Stimulated activated CD4-positive, alpha-beta T cell treated with anti-CD3 and anti-CD28 coated beads, Interleukin-1b, Interleukin-23, amount 100 ng/mL, for 1 hour (primary cell): Measurements from ENCODE around the gene CFAP61.
"Not testable (repeated sequence)": the region's sequence is repeated elsewhere in the genome, so short reads cannot be mapped to it uniquely, and the experiment has no call there.

Experiments
- DNase-seq, 2 donors: peaks; one replicate each; pipeline ENCODE4 v3.0.0-alpha.2; 2020; ENCODE audit warnings: low read depth in 2 of 2

CFAP61 gene

DNA sequence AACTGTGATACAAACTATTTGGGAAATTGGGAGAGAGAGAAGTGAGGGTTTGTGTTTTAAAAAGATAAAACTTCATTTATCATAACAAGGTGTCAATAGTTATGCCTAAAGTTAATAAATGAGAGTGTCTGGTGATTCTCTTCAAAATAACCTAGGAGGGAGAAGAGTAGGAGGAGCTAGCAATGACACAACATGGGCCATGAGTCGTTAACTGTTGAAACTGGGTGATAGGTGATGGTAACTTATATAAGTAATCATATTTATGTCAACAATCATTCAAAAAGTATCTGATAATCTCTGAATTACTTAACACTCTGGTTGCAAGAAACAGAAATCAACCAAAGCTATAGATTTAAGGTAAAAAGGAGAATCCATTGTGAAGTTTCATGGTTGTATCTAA, 268.8 kb downstream of the CFAP61 start:
- DNase-seq: no peak

DNA sequence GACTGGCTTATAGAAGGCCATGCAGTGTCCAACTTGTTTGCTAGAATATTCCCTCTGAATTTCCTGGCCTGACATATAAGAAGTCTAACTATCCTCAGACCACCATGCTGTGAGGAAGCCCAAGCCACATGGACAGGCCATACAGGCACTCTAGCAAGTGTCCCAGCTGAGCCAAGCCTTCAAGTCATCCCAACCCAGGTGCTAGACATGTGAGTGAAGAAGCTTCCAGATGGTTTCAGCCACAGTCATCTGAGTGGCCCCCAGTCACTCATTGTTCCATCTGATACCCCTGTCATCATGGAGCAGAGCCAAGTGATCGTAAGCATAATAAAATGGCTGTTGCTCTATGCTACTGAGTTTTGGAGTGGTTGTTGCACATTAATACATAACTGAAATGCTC, 269.6 kb downstream of the CFAP61 start:
- DNase-seq: no peak

DNA sequence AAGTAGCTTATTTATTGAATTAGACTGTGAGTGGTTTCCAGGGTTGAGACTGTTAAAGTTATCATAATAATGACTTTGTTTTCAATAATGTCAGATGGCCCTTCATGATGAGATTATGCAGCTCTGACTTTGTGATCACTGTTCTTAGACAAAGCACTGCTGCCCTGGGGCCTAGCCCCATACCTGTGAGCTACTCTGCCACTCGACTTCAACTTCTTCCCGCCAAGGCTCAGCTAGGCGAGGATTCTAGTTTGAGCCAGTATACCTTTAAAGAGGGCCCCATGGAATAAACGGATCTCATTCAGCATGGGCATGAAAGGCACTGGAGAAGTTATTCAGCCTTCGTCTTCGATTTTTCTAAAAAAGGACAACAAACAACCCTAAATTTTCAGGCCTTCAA, 270.6 kb downstream of the CFAP61 start:
- DNase-seq: no peak

DNA sequence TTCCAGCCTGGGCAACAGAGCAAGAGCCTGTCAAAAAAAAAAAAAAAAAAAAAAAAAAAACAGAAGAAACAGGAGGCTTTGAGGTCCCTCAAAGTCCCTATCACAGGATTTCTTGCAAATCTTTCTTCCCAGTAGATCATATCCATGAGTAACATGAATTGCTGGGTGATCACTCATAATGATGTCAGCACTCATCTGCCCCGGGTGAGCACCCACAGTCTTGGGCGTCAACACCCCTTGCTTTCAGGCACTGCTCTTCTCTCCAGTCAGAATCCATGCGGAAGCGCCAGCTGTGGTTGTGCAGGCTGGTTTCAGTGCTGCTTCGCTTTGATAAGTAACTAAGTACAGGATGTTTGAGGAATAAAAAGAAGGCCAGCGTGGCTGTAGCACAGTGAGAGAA, 275.4 kb downstream of the CFAP61 start:
- no peak for DNase-seq

DNA sequence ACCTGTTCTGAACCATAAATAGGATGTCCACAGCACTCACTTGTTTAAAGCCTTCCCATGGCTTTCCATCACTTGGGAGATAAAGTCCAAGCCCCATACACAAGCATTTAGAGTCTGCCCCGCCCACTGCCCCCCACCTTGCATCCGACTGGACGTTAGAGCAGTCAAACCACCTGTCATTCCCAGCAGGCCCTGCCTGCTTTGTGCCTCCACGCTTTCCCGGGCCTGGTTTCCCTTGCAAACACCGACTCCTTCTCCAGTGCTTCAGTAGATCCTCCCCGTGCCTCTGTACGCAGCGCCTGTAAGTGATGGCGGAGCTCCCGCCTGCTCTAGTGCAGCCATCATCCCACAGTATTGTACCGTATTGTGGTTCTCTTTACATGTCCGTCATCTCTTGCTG, 277.2 kb downstream of the CFAP61 start:
- no peak for DNase-seq

DNA sequence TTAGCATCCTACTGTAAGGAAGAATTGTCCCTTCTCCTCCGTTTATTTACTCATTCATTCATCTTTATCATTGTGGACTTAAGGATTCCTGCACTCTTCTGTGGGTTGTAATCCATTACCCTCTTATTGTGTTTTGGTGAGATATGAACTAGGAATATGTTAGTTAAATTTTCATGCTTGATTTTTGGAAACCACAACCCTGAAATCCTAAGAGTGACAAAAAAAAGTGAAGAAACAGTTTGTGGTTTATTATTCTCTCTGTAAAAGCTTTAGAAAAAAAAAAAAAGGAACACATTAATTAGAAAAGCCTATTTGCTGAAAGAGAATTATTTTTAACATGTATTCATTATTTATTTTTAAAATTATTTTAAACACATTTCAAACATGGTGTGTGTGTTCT, 278.8 kb downstream of the CFAP61 start:
- no peak for DNase-seq

DNA sequence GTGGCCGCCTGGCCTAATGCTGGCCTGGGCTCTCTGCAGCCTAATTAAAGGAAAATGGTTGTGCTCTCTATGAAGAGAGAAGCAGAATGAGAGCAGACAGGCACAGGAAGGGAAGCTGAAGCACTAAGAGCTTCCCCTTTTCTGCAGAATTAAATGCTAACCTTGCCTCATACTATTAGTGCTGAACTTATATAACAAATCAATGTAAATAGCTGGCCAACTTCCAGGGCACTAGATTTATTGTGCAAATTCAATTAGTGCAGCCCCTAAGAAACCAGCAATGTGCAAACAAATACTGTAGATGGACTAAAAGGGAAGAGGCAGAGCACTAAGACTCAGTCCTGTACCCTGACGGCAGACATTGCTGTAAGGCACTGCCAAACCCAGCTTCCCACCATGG, 279.5 kb downstream of the CFAP61 start:
- DNase-seq: no peak

DNA sequence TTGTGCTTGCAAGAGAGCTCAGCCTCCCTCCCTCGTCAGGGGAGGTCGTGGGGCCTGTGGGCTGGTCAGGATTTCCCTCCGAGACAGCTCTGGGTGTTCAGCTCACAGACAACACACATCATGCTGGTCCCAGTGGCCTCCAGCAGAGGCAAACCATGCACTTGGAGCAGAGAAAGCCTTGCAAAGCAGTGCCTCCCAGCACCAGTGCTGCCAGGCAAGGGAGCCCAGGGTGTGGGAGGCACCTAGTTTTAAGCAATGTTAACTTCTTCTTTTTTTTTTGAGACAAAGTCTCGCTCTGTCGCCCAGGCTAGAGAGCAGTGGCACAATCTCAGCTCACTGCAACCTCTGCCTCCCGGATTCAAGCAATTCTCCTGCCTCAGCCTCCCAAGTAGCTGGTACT, 281.5 kb downstream of the CFAP61 start:
- no peak for DNase-seq

DNA sequence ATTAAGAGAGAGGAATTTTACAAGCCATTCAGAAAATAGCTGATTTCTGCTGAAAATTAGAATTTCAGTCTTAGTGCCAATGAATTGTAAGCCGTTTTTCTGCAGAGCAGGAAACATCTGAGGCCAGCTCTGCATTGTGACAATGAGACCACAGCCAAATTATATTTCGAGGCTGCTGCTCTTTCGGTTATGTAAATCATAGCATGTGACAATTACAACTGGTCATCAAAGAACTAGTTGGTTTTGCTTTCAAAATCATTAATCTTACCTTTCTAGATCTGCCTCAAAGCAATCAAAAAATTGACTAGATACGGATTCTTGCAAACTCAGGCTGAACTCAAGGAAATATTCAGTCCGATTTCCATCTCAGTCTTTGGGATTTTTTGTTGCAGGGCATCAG, 282.2 kb downstream of the CFAP61 start:
- DNase-seq: no peak

DNA sequence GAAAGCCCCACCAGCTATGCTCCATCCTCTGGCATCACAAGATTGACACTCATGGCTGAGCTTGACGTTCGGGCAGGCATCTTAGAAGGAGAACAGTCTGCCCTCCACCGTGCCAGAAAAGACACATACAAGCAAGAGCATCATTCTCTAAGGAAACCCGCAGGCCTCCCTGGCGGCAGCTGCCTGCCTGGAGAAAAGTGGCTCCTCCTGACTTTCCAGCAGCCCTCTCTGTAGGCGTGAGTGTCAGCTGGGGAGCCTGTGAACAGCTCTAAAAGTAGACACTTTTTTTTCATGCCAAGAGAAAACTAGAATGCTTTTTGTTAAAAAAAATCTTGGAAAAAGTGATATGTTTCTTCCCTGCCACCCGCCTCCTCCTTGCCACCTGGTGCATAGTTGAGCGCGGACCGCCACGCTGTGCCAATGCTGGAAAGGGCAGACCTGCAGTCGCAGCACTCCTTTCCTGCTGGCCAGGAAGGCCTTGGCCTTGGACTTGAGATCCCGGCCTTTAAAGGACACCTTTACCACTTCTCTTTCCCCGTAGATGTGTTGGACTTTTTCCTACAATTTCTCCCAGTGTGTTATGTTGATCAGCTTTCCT, 285.9 kb downstream of the CFAP61 start:
- DNase-seq: no peak

DNA sequence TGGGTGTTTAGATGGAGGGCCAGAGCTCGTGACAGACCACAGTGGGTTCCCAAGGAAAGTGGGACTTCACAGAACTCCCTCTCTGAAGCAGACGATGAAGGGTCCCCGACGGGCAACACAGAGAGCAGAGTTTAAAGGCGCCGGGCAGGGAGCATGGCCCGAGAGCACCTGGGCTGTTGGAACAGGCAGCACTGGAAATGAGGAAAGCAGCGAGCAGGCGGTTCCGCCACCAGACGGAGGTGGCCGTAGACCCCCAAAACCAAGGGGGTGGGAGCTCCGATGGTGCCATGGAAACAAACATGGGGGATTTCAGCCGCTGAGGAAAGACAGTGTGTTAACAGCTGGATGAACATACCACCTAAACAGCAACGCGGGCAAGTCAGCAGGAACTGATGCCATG, 288.1 kb downstream of the CFAP61 start:
- DNase-seq: no peak

DNA sequence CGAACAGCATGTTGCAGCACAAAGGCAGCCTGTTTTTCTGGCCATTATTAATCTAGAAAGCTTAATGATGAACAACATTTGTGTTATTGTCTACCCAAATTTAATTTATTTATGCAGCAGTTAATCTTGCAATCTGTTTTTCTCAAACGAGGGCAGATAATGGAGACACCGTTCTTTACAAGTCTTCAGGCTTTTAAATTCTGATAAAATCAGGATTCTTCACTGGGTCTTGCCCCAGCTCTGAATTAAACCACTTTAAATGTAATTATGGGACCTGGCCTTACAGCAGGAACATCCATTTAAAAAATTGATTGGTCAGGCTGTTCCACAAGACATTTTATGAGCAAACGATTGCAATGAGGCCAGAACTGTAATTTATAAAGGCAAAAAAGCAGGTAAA, 289.0 kb downstream of the CFAP61 start:
- no peak for DNase-seq

DNA sequence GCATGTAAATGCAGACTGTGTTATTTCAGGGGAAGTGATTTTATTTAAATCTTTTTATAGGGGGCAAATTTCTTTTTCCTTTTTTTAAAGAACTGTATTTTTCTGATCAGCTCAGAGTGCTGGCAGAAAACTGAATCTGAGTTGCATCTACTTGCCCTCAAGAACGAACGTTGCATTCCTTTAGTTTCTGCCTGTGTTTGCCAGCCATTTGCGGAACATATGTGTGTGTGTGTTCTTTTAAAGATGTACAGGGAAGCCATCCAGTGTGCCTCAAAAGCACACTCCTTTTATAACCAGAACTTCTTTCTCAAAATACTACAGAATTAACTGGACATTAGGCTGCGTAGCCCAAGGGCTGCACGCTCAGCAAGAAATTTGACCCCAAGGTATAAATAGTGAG, 289.7 kb downstream of the CFAP61 start:
- no peak for DNase-seq

DNA sequence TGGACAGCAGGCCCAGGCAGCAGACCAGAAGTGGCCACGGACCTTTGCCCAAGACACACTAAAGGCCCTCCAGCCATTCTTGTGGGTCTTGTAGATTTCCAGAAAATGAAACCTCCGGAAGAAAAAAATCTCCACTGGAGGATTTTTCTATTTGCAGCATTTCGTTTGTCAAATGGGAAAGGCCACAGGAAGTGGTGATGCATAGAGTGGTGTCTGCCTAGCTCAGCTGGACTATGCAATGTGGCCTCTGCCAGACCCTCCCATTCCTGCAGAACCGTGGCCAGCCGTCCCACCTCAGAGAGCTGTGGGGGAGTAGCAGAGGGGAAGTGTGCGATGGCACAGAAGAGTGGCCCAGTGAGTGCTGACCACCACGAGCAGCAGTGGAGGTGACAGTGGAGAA, 291.6 kb downstream of the CFAP61 start:
- no peak for DNase-seq

DNA sequence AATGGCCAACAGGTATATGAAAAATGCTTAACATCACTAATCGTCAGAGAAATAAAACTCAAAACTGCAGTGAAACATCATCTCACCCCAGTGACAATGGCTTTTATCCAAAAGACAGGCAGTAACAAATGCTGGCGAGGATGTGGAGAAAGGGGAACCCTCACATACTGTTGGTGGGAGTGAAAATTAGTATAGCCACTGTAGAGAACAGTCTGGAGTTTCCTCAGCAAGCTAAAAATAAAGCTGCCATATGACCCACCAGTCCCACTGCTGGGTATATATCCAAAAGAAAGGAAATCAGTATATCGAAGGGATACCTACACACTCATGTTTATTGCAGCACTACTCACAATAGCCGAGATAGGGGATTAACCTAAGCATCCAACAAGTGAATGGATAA, 292.1 kb downstream of the CFAP61 start:
- no peak for DNase-seq

DNA sequence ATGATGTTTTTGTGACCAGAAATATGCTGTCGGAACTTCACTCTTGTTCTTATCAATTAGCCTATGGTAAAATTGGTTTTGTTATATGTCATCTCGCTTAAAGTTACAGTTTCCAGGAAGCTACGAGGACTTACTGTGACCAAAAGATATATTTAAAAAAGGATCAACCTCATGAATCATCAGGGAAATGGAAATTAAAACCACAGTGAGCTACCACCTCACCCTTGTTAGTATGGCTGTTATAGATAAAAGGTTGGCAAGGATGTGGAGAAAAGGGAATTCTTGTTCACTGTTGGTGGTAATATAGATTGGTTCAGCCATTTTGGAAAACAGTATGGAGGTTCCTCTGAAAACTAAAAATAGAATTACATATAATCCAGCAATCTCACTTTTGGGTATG, 301.2 kb downstream of the CFAP61 start:
- no peak for DNase-seq

DNA sequence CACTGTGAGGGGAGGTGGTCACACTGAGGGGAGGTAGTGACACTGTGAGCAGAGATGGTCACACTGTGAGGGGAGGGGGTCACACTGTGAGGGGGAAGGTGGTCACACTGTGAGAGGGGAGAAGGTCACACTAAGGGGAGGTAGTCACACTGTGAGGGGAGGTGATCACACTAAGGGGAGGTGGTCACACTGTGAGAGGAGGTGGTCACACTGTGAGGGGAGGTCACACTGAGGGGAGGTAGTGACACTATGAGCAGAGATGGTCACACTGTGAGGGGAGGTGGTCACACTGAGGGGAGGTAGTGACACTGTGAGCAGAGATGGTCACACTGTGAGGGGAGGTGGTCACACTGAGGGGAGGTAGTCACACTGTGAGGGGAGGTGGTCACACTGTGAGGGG, 303.2 kb downstream of the CFAP61 start:
- not testable (repeated sequence) for DNase-seq

DNA sequence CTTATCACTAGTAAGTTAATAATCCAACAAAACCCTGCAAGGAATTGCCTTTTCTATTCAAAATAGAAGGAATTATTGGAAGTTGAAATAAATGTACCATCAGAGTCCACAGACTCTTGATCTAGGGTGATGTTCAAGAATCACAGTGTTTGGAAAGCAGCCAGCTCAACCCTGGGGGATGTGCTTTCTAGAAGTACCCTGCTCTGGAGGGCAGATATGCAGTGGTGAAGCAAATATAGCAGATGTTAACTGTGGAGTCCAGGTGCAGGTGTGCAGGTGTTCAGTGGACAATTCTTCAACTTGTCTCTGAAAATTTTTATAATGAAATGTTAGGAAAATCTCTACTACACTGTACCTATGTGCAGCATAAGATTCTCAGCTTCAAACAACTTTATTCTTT, 306.5 kb downstream of the CFAP61 start:
- no peak for DNase-seq

DNA sequence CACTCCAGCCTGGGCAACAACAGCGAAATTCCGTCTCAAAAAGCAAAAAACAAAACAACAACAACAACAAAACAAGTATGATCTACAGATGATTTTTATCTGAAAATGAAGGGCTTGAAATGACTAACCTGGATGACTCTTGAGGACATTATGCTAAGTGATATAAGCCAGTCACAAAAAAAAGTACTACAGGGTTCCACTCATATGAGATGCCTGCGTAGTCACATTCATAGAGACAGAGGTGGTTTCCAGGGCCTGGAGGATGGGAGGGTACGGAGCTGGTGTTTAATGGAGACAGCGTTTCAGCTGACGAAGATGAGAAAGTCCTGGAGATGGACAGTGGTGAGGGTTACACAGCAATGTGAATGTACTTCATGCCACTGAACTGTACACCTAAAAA, 307.3 kb downstream of the CFAP61 start:
- DNase-seq: no peak

DNA sequence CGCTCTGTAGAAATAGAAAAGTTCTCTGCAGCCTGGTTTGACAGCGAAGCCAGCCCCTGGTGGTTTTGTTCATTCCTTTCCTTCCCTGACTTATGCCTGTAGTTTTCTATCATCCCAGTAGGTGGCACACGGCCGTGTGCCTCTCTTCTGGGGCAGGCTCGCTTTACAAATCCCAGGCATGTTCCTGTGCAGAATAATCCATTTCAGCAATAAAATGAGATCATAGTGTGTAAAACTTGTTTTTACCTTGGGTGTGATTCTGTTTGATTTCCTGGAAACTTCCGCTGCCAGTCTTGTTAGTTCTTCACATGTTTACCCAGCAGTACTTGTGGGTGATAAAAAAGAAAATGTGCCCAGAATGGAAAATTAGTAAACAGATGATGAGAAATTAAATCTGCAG, 308.1 kb downstream of the CFAP61 start:
- DNase-seq: no peak

DNA sequence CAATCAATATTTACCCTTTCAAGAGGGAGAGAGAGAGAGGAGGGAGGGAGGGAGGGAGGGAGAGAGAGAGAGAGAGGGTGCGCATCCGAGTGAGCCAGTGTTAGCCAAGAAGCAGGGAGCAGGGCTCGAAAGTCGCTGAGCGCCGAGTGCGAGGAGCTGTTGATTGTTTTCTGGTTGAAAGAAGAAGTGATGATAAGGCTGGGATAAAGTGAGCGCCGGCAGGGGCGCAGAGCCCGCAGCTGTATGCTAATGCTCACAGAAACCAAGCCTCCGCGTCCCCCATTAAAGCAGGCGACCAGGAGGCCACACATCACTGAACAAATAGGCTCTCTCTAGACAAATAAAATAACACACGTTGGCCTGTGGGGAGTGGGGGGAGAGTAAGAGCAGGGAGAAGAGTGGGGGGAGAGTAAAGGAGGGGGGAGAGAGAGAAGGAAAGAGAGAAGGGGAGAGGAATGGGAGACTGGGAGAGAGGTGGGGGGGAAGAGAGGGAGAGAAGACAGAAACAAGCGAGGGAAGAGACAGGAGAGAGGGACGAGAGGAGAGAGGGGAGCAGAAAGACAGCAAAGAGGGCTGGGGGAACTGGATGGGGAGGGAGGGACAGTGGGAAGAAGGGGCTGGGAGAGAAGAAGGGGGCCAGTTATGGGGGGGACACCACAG, 310.6 kb downstream of the CFAP61 start:
- DNase-seq: no peak

DNA sequence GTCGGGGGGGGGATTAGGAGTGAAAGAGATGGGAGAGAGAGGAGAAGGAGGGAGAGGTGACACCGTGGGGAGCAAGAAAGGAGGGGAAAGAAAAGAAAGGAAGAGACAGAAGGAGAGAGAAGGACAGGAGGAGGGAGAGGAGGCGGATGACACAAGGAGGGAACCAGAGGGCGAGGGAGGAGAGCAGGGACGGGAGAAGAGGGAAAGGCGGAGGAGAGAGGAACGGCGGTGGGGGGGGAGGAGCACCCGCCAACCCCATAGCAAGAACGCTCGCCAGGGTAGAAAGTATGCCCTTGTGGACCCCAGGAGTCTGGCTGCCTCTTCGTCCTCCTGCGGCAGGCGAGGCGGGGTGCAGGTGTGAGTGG, 311.1 kb downstream of the CFAP61 start:
- DNase-seq: no peak

DNA sequence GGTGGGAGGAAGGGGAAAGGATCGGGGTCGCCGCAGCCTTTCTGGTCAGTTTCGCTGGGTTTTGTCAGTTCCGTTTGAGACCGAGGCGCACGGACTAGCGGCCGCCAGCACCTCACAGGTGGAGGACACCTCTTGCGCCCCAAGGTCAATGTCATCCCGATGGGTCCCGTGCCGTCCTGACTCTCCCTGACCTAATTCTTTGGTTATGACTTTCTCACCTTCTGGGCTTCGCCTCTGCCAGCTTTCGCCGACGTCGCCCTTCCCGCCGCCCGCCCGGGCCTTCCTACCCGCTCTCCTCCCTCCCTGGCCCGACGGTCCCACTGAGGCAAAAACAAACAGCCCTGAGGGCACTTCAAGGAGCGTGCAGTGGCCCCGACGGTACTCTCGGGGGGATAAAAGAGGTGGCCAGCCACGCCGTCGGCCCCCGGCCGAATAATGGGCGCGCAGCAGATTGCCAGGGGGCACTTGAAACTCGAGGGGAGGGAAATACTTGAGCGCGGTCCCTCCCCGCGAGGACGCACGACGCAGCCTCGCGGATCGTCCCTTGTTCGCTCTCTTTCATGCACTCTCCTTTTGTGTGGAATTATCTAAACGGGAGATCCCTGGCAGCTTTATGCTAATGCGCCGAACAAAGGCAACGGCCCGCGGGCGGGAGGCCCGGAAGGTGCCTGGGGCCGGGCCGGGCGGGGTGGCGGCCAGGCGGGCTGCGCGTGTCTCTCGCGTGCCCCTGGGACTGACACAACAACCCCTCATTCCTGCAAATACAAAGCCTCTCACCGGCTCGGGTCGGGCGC, 311.7 kb downstream of the CFAP61 start:
- no peak for DNase-seq
